Hepatocyte (in vitro differentiated cells): ENCODE data around the gene ANKRD62. TPM values are rescaled to one million over a fixed set of nuclear protein-coding genes. Genes with fewer than 3 reads are reported as not detected.

Experiments used
- DNase-seq: peaks from one replicate; pipeline ENCODE4 v3.0.0-alpha.2; 2016; ENCODE audit warnings: low spot score
- H2AFZ ChIP-seq: fragments of 200-600 bp; sonication (generic); 2 replicates; pipeline ENCODE4 v1.6.0; 2016; ENCODE audit warnings: antibody characterized with exemption, mild to moderate bottlenecking
- H3K27ac ChIP-seq: fragments of 200-600 bp; sonication (generic); 2 replicates; pipeline ENCODE4 v1.5.1; 2016; ENCODE audit warnings: mild to moderate bottlenecking
- H3K27me3 ChIP-seq: fragments of 200-600 bp; sonication (generic); 2 replicates; pipeline ENCODE4 v1.6.1; 2016
- H3K36me3 ChIP-seq: fragments of 200-600 bp; sonication (generic); replicated peaks from 2 replicates; pipeline ENCODE4 v1.5.1; 2016; ENCODE audit warnings: low read depth; ENCODE audit not compliant: insufficient read depth
- H3K4me1 ChIP-seq: fragments of 200-600 bp; sonication (generic); 2 replicates; pipeline ENCODE4 v1.5.1; 2016; ENCODE audit warnings: mild to moderate bottlenecking, moderate library complexity; ENCODE audit not compliant: insufficient read depth
- H3K4me2 ChIP-seq: fragments of 200-600 bp; sonication (generic); 2 replicates; pipeline ENCODE4 v1.6.0; 2016
- H3K4me3 ChIP-seq: fragments of 200-600 bp; sonication (generic); 2 replicates; pipeline ENCODE4 v1.5.1; 2016; ENCODE audit warnings: mild to moderate bottlenecking
- H3K79me2 ChIP-seq: fragments of 200-600 bp; sonication (generic); 2 replicates; pipeline ENCODE4 v1.6.0; 2017; ENCODE audit warnings: mild to moderate bottlenecking
- H3K9me2 ChIP-seq: fragments of 200-600 bp; sonication (generic); replicated peaks from 2 replicates; pipeline ENCODE4 v1.6.0; 2017; ENCODE audit warnings: mild to moderate bottlenecking; ENCODE audit not compliant: insufficient read depth
- H3K9me3 ChIP-seq: fragments of 200-600 bp; sonication (generic); 2 replicates; pipeline ENCODE4 v1.5.1; 2016; ENCODE audit warnings: low read depth, mild to moderate bottlenecking
- H4K20me1 ChIP-seq: fragments of 200-600 bp; sonication (generic); 2 replicates; pipeline ENCODE4 v1.6.0; 2016; ENCODE audit warnings: mild to moderate bottlenecking; ENCODE audit not compliant: insufficient read depth, poor library complexity, severe bottlenecking
- CTCF ChIP-seq: fragments of 200-600 bp; sonication (generic); IDR thresholded peaks from 2 replicates; pipeline ENCODE4 v1.5.1; 2016; ENCODE audit warnings: antibody characterized with exemption, mild to moderate bottlenecking; ENCODE audit not compliant: poor library complexity
- EZH2 ChIP-seq: fragments of 200-600 bp; sonication (generic); IDR thresholded peaks from 2 replicates; pipeline ENCODE4 v1.6.1; 2016; ENCODE audit warnings: antibody characterized with exemption, mild to moderate bottlenecking, borderline replicate concordance
- EZH2phosphoT487 ChIP-seq: fragments of 200-600 bp; sonication (generic); IDR thresholded peaks from one replicate; pipeline ENCODE4 v1.6.1; 2018; ENCODE audit warnings: antibody characterized with exemption, mild to moderate bottlenecking, low read depth, moderate library complexity; ENCODE audit not compliant: unreplicated experiment, severe bottlenecking
- WGBS: methylation state at CpG from one replicate; pipeline ENCODE4 v1.1.6; 2016; ENCODE audit warnings: low lambda C conversion rate; ENCODE audit errors: missing lambda C conversion rate; 5-methylcytosine and 5-hydroxymethylcytosine counted together
- polyA plus RNA-seq: library from polyadenylated mRNA; unstranded; fragments of >200 nt; fragmentation: Nextera tagmentation; extraction: Ambion mirVana; gene quantifications from 2 replicates; pipeline ENCODE4 v1.2.1, GENCODE V29; 2016
- small RNA-seq: library from RNA; depleted of rRNA; stranded (forward); fragments of <200 nt; gene quantifications from one replicate; pipeline ENCODE3, GENCODE V24; 2014
- total RNA-seq: library from RNA; depleted of rRNA; stranded (reverse); fragments of >200 nt; gene quantifications from 2 replicates; pipeline ENCODE4 v1.2.3, GENCODE V29; 2014

Gene ANKRD62
- total and polyA plus RNA-seq, 2 experiments from 2014 or later: not detected

GRCh38 chr18:12159446-12159845, 65.8 kb downstream of the ANKRD62 start:
- Histone ChIP-seq H3K4me1 (no peaks in the 10 kb centered on the region), H2AFZ (no peak overlapping the region), H3K27me3 (no peaks in the 10 kb centered on the region), H3K4me2 (no peak overlapping the region), H3K79me2 (no peaks in the 10 kb centered on the region), H3K9me3 (no peaks in the 10 kb centered on the region), H4K20me1 (no peaks in the 10 kb centered on the region), H3K9me2 (no peaks in the 10 kb centered on the region), H3K4me3 (no peak overlapping the region), H3K36me3 (no peaks in the 10 kb centered on the region), H3K27ac (no peak overlapping the region)
- no peak for TF ChIP-seq CTCF
- no peak for TF ChIP-seq EZH2phosphoT487
- no peak for TF ChIP-seq EZH2
- WGBS: 12% methylated on average over 1 of the region's 1 CpG
- peak; percentile 10 for DNase-seq

GRCh38 chr18:12162786-12163185, 69.1 kb downstream of the ANKRD62 start:
- Histone ChIP-seq H3K4me1 (no peaks in the 10 kb centered on the region), H3K4me2 (no peak overlapping the region), H3K79me2 (no peaks in the 10 kb centered on the region), H2AFZ (no peak overlapping the region), H3K4me3 (no peak overlapping the region), H3K27ac (no peak overlapping the region), H3K9me3 (no peaks in the 10 kb centered on the region), H3K9me2 (no peaks in the 10 kb centered on the region), H3K27me3 (no peaks in the 10 kb centered on the region), H4K20me1 (no peaks in the 10 kb centered on the region), H3K36me3 (no peaks in the 10 kb centered on the region)
- no peak for DNase-seq
- TF ChIP-seq EZH2 (no peak), EZH2phosphoT487 (no peak), CTCF (no peak)

GRCh38 chr18:12165038-12165768, 71.6 kb downstream of the ANKRD62 start:
- H3K9me2 ChIP-seq: no peaks in the 10 kb centered on the region
- no peaks in the 10 kb centered on the region for H3K4me1 ChIP-seq
- H3K4me3 ChIP-seq: no peak overlapping the region
- H3K36me3 ChIP-seq: no peaks in the 10 kb centered on the region
- H3K27ac ChIP-seq: no peak overlapping the region
- TF ChIP-seq EZH2phosphoT487 (no peak), CTCF (no peak), EZH2 (no peak)
- no peak for DNase-seq
- H3K9me3 ChIP-seq: no peaks in the 10 kb centered on the region
- H3K4me2 ChIP-seq: no peak overlapping the region
- H4K20me1 ChIP-seq: no peaks in the 10 kb centered on the region
- no peaks in the 10 kb centered on the region for H3K79me2 ChIP-seq
- H2AFZ ChIP-seq: no peak overlapping the region
- no peaks in the 10 kb centered on the region for H3K27me3 ChIP-seq
- 95% methylated on average over 2 of the region's 2 CpGs for WGBS

Small RNA genes within 50 kb of the gene (small RNA-seq; reads per million reads assigned to genes)
- gene RNU6-324P: not detected

Other genes with a start within 250 kb of the ANKRD62 start
- 83.1 and 85.3 TPM in 2 replicates for gene CHMP1B, start 242.4 kb upstream of the ANKRD62 start, total RNA-seq
- 56.6 and 70.1 TPM in 2 replicates for gene CHMP1B, start 242.4 kb upstream of the ANKRD62 start, polyA plus RNA-seq
- 28.5 and 59.3 TPM in 2 replicates for gene MPPE1, start 185.5 kb upstream of the ANKRD62 start, total RNA-seq
- 45.5 and 52.7 TPM in 2 replicates for gene MPPE1, start 185.5 kb upstream of the ANKRD62 start, polyA plus RNA-seq
- 72.4 and 75.6 TPM in 2 replicates for gene IMPA2, start 112.3 kb upstream of the ANKRD62 start, total RNA-seq
- 116 and 130 TPM in 2 replicates for gene IMPA2, start 112.3 kb upstream of the ANKRD62 start, polyA plus RNA-seq
- not detected in 2 replicates for gene CIDEA, start 160.5 kb downstream of the ANKRD62 start, total RNA-seq
- gene CIDEA, start 160.5 kb downstream of the ANKRD62 start, polyA plus RNA-seq: not detected in 2 replicates
- gene TUBB6, start 214.4 kb downstream of the ANKRD62 start, total RNA-seq: 68.6 and 86.1 TPM in 2 replicates
- gene TUBB6, start 214.4 kb downstream of the ANKRD62 start, polyA plus RNA-seq: 96.3 and 109 TPM in 2 replicates